GM18511 (cell line): Measurements from ENCODE around the gene SORBS1.
A peak's percentile ranks its signal among the peaks of the same experiment; 100 is the strongest.

Experiments
- ATAC-seq: cut with Tn5 transposase; IDR thresholded peaks from one replicate; pipeline ENCODE4 v1.9.1; 2021; ENCODE audit warnings: mild to moderate bottlenecking, moderate library complexity; ENCODE audit not compliant: unreplicated experiment

Gene SORBS1

DNA sequence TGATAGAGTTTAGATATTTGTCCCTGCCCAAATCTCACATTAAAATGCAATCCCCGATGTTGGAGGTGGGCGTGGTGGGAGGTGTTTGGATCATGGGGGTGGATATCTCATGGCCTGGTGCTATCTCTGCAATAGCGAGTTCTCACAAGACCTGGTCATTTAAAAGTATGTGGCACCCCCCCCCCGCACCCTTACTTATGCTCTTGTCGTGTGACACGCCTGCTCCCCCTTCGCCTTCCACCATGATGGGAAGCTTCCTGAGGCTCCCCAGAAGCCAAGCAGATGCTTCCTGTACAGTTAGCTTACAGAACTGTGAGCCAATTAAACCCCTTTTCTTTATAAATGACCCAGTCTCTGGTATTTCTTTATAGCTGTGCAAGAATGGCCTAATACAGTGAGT, 118.8 kb downstream of the SORBS1 start:
- ATAC-seq = no peak

DNA sequence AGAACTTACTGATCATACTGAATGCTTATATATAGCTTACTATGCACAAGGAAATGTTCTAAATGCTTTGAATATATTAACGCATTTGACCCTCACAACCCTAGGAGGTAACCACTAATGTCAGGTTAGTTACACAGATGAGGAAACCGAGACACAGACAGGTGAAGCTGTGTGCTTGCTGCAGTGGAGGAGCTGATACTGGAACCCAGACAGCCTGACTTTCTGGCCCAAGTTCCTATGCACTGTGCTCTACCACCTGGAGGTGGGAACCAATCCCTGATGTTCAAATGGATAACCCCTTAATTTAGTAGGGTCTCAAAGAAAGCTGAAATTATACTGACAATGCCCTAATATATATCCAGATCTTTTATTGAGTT, 119.6 kb downstream of the SORBS1 start:
- ATAC-seq = peak; percentile 36

DNA sequence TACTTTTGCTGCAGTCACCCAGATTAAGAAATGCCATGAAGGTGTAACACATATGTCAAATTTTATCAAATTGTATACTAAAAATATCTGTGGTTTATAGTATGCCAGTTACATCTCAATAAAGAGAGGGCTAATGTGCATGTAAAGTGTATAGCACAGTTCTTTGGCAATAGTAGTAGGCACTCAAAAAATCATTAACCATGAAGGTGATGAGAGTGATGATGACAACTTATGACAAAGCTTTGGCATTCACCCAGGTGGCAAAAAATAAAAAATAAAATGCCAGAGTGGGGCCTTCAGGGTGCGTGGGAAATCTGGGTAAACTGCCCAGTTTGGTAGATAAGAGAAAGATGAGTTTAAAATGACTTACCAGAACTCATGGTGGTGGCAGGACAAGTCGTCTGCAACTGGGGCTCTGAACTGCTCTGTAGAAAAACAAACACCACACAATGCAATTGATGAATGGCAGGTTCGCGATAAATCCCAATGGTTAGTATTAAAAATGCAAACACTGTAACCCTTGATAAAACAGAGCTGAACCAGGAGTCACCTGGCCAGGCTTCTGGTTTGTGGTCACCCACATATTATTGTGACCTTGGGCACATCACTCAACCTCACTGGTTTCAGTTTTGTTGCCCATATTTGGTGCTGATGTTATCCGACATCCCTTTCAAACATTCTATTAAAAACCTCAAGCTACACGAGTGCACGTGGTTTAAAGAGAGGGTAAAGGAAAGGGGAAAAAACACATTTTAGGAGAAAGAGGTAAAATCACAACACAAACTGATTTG, 120.2 kb downstream of the SORBS1 start:
- peak; percentile 90 for ATAC-seq

DNA sequence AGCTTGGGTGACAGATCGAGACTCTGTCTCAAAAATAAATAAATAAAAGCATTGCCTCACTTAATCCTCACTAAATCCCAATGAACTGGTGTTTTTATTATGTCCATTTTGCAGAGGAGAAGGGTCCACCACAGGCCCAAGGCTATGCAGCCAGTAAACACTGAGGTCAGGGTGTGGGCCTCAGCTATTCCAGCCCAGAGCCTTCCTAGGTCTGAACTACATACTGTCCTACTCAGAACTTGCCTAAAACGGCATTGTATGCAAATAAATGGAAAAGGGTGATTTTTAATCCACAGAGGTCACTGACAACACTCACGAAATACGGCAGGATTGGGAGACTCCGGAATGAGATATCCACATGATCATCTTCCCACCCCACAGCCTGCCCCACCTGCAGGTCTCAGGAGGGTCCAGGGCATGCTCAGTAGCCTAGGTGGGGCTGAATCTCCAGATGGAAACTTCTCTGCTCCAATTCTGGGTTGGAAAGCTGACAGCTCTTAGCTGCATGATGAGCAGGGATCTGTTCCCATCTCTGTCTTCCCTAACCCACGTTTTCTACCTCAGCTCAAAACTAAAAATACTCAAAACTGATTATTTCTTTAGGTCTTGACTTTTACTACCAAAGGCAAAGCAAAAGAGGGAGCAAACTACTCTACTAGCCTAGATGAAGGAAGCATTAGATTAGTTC, 121.0 kb downstream of the SORBS1 start:
- ATAC-seq = no peak

DNA sequence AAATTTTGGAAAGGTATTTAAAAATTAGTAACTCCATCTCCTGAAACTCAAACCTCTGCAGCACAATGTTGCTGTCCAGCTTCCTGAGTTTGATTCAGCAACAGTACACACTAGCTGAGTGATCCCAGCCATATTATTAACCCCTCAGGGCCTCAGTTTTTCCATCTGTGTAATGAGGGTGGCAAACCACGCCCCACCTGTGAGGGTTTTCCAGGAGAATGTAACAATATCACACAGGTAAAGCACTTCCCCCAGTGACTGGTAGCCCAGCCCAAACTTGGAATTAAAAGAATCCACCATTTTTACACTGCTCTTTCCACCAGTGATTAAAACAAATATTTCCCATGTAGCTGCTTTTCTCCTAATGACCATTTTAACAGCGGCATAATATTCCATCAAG, 122.4 kb downstream of the SORBS1 start:
- no peak for ATAC-seq

DNA sequence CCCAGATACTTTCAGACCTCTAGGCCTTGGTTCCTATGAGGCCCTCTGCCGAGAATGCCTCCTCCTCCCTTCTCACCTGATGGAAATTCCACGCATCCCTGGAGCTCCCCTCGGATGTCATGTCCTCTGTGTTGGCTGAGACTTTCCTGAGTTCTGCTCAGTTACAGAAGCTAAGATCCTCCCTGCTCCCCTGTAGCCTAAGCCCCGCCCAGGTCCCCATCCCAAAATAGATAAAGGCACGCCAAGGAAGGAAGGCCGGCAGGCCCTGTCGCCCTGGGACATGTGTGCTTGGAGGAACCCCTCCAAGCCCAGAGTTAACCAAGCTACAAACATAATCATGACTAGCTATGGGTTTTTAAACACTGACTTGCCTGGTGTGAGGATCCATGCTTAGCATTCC, 123.5 kb downstream of the SORBS1 start:
- ATAC-seq = no peak

DNA sequence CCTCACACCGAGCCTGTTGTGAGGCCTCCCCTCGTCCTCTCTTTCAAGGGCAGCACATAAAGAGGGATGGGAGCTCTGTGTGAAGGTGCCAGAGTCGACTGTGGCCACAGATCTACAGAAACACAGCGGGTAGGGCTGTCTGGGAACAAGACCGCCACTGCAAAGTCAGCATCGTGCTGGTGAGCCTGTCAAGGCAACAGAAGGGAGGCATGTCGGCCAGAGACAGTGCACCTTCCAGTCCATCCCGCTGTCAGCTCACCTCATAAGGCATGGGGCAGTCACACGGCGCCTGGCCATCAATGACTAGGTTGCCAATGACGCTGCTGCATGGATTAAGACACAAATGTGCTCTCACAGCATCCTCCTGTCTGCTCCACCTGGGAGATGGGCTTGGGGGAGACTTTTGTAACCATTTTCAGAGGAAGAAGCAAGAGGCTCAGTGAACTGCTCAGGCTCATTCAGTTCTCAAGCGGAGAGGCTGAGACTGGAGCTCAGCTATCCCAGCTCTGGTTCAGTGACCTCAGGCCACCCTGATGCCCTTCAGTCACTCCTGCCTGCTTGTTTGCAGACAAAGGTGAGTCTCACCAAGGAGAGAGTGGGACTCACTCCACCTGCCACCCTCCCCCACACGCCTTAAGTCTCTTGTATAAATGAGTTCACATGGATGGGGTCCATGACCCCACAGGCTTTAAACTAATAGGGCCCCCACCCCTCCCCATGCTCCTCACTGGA, 125.5 kb downstream of the SORBS1 start:
- ATAC-seq = no peak

DNA sequence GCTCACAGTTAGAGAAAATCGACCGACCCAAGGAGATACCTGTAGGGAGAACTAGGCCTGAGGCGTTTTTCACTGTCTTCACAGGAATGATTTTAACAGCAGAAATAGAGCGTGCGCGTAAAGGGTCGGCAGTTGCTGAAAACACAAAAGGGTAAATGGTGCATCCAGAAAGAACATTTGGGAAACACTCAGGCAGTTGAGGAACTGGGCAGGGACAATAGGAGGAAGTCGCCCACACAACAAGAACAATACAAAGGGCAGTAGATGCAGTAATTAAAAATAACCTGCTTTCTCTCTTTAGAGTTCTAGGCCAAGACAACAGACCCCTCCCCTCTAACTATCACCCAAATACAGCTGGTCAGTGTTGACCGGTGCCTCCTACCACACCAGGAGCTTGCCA, 126.6 kb downstream of the SORBS1 start:
- no peak for ATAC-seq

DNA sequence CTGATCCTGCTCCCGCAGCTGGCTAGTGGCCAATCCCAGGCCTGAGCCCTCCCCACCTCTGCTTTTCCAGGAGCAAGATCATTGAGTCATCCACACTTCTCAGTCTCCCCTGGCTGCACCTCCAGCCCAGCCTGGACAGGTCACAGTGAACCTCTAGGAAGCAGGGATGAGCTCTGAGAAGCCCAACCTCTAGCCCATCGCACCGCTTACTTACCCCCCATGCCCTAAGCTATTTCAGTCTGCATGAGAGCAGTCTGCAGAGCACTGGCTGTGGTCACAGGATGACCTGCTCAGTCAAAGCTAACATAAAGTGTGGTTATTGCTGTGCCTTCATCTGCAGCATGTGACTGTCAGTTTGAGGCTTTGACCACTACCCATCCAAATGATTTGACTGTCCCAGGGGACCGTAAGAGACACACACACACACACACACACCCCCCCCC, 129.2 kb downstream of the SORBS1 start:
- peak; percentile 71 for ATAC-seq

DNA sequence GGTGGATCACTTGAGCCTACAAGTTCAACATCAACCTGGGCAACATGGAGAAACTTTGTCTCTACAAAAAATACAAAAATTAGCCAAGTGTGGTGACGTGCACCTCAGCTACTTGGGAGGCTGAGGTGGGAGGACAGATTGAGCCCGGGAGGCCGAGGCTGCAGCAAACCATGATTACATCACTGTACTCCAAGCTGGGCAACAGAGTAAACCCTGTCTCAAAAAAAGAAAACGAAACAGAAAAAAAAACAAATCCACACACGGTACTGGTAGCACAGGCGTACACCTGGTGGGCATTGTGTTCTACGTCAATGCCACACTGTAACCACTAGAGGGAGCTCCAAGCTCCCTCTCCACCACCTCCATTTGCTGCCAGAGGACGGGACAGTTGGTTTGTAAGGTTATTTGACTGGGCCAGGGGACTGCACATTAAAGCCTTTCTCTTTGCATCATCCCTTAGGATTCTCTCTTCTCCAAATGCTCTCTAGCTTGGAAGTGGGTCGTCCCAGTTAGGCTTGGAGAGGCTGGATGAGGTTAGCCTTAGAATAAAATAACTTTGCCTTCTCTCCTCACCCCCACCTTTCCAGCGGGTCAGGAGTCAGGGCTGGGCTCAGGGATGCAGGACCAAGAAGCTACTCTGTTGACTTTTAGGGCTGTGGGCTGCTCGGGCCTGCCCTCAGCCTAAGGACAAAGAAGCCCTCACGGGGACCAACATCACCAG, 130.8 kb downstream of the SORBS1 start:
- ATAC-seq = peak; percentile 83

DNA sequence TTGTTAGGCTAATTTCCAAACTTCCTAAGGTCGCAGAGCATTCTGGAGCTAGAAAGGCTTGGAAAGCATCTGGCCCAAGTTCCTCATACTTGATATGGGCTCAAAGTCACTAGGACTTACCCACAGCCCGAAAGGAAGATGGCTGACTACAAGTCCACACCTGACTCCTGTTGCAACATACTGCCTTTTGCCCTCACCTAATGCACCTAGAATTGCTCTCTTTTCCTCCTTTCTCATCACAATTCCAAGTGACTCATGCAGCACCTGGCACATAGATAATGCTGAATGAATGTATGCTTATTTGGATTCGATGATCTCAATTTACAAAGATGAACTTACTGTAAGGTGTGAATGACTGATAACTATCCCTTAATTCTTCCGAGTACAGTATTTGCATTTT, 131.5 kb downstream of the SORBS1 start:
- no peak for ATAC-seq

DNA sequence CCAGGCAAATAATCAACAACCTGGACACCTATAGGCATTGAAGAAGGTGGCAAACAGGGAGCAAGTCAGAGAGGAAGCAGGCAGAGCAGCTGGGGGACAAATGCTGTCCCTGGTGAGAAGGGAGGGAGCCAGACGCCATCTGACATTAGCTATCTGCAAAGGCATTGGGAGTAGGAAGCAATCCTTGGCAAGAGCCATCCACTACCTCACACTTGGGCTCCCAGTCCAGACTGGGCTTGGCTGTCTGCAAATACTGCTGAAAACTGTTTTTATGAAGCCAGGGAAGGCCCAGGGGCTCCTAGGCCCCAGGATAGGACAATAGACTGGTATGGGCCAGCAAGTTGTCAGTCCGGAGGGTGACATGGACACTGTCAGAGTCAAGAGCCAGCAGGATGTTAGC, 132.5 kb downstream of the SORBS1 start:
- ATAC-seq = no peak

DNA sequence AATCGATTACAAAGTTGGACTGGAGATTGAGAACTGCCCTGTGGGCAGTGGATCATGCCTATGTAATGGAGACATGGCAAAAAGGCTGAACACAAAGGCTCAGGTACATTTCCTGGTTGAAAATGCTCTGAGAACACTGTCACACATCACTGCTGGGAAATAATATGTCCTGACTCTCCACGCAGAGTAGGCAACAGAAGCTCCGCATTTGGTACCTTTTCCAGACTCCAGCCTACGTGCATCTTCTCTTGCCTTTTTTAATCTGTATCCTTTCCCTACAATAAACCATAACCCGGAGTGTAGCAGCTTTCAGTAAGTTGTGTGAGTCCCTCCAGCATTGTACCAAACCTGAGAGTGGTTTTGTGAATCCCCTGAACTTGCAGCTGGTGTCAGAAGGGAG, 134.7 kb downstream of the SORBS1 start:
- ATAC-seq = no peak

DNA sequence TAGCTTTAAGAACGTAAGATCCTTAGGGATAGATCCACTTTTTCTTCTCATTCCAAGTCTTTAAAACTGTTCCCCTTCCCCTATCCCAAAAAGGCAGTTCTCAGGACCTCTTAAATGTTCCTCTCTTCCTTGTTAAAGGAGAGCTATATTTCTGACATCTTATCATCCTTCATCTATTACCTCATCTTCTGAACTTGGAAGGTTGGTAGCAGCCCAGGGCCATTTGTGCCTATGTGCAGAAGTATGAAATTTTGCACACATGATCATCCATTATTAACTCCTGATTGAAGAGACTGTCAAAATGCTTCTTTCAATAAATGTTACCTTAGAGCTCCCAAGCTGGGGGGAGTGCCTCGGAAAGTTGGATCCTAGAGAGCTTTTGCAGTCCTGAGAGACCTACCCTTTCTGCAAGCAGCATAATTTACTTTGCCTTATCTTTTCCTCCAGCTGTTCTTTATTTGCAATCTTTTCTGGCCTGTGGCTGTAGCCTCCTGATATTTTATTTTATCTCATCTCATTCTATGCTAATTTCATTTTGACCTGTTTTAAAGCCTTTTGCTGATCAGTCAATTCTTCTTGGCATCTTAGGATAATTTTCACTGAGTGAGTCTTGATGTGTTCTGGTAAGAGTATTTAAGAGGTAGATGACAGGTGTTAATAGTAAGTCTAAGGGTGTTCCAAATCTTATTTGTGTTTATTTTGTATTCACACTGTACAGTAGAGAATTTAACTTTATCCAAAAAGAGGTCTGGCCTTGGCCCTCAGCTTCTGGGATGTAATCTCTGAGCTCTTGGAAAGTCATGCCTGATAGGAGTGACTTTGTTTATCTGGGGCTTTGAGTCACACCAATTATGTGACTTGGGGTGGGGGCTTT, 135.3 kb downstream of the SORBS1 start:
- ATAC-seq = no peak

DNA sequence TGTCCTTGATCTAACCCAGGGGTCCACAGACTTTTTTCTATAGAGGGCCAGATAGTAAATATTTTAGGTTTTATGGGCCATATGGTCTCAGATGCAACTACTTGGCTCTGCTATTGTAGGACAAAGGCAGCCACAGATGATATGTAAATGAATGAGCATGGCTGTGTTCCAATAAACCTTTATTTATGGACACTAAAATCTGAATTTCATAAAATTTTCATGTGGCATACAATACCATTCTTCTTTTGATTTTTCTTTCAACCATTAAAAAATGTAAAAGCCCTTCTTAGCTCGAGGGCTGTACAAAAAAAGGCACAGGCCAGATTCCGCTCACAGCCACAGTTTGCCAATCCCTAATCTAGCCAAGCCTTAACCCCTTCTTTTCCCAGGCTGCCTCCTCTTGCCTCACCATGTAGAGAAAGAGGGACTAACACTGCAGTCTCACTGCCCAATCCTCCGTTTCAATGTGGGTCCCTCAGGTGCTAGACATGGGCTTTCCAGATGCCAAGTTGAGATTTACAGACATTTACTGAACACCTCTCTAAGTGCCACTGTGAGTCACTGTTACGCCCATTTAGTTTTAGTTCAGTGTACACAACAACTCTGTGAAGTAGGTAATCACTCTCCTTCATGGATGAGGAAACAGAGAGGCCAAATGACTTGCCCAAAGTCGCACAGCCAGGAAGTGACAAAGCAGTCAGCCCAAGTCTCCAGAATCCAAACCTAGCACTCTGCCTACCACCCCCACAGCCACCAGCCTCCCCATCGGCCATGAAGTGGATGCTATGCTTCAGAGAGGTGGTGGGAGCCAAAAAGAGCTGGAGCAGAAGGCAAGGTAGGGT, 137.8 kb downstream of the SORBS1 start:
- no peak for ATAC-seq

DNA sequence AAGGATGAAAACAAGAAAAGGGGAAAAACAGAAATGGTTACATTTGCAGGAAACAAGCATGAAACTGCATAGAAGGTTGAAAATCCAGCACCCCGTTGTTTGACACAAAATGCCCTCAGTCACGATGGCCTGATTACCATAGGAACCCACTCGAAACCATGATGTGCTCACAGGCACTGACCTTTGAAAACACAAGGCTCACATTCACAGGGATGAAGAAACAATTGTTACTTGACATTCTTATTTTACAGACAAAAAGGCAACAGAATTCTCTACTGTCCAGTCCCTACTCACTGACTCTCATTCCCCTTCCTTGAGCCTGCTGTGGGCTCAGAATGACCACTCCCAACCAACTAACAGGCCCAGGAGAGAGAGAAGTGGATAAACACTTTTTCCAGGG, 138.9 kb downstream of the SORBS1 start:
- no peak for ATAC-seq

DNA sequence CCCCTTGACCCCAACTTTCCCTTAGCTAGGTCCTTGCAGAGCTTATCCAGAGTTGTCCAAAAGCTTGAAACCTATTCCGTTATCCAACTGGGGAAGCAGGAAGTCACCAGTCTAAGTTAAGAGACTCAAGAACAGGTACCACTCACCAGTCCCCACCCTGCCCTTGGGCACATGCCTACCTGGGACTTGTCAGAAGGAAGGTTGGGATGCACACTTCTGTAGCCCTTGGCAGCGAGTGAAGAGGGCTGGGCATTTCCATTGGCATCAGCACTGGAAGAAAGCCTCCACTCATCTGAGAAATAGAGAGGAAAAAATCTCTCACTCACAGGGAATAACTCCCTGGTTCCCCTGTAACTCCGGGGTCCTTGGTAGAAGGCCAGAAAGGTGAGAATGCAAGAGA, 139.4 kb downstream of the SORBS1 start:
- no peak for ATAC-seq

DNA sequence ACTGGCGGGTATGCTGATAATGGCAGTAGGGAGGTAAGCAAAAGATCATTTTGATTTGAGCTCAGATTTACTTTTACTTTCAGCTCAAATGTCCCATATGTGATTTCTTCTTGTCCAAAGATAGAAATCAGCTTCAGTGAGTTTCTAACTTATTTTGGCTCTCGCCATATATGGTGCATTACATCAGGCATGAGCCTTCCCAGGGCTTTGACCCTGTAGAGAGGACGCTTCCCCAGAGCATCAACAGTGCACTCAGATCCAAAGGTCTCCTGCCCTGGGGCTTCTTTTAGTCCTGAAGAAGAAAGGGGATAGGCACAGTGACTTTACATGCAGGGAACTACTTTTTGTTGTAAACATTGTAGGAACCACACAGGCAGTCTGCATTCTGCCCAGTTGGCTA, 141.8 kb downstream of the SORBS1 start:
- ATAC-seq = no peak

DNA sequence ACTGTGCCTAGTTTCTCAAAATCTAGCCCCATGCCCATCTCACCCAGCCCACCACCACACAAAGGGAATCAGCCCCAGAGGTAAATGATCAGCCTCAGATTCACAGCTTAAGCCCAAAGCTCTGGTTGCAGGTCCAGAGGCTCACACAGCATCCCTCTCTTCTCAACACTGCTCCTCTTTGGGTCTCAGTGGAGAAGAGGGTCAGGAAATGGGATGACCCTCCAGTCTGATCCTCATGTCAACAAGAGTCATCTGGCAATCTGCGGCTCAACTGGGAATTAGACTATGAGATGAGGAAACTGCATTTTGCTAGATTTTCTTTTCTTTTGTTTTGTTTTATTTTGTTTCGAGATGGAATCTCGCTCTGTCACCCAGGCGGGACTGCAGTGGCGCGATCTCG, 144.2 kb downstream of the SORBS1 start:
- ATAC-seq = no peak
